WTC11 (cell line): Measurements from ENCODE around the gene HPSE2.

Source experiments
- CREB1 ChIP-seq: sonication (generic); formaldehyde crosslinking; IDR thresholded peaks from 2 replicates; pipeline ENCODE4 v1.8.0; 2023; ENCODE audit warnings: mild to moderate bottlenecking, missing genetic modification reagents
- FOXJ3 ChIP-seq: sonication (generic); formaldehyde crosslinking; IDR thresholded peaks from 2 replicates; pipeline ENCODE4 v1.9.0; 2021; ENCODE audit warnings: missing genetic modification reagents, mild to moderate bottlenecking, borderline replicate concordance
- FOXK1 ChIP-seq: sonication (generic); formaldehyde crosslinking; IDR thresholded peaks from 2 replicates; pipeline ENCODE4 v1.8.0; 2022; ENCODE audit warnings: mild to moderate bottlenecking, moderate library complexity, missing genetic modification reagents
- NFE2L1 ChIP-seq: sonication (generic); formaldehyde crosslinking; IDR thresholded peaks from 2 replicates; pipeline ENCODE4 v1.8.1; 2023; ENCODE audit warnings: missing genetic modification reagents
- NFYB ChIP-seq: sonication (generic); formaldehyde crosslinking; conservative IDR thresholded peaks from 2 replicates; pipeline ENCODE4 v1.8.0; 2022; ENCODE audit warnings: low read depth, missing genetic modification reagents
- NR1H2 ChIP-seq: sonication (generic); formaldehyde crosslinking; IDR thresholded peaks from 2 replicates; pipeline ENCODE4 v1.9.0; 2021; ENCODE audit warnings: mild to moderate bottlenecking, moderate library complexity, missing genetic modification reagents
- OVOL2 ChIP-seq: fragments of 250-450 bp; sonication (Bioruptor Pico); IDR thresholded peaks from 2 replicates; pipeline ENCODE4 v1.9.0; 2021; ENCODE audit warnings: mild to moderate bottlenecking, borderline replicate concordance
- SP1 ChIP-seq: sonication (generic); formaldehyde crosslinking; conservative IDR thresholded peaks from 2 replicates; pipeline ENCODE4 v1.8.1; 2022; ENCODE audit warnings: missing genetic modification reagents
- TCF7 ChIP-seq: sonication (generic); formaldehyde crosslinking; IDR thresholded peaks from 2 replicates; pipeline ENCODE4 v1.8.0; 2022; ENCODE audit warnings: mild to moderate bottlenecking, low read depth, missing genetic modification reagents, moderate library complexity
- TF ChIP-seq, protein P1 (sequence below): fragments of 200-600 bp; IDR thresholded peaks from 2 replicates; pipeline ENCODE4 v1.8.0; 2022; ENCODE audit warnings: antibody characterized with exemption
- TF ChIP-seq, protein P2 (sequence below): sonication (generic); formaldehyde crosslinking; IDR thresholded peaks from 2 replicates; pipeline ENCODE4 v1.8.1; 2022; ENCODE audit warnings: low read depth, missing genetic modification reagents, borderline replicate concordance
- TF ChIP-seq, protein P3 (sequence below): sonication (generic); formaldehyde crosslinking; IDR thresholded peaks from 2 replicates; pipeline ENCODE4 v1.8.1; 2023; ENCODE audit warnings: mild to moderate bottlenecking, missing genetic modification reagents, moderate library complexity
- TF ChIP-seq, protein P4 (sequence below): sonication (generic); formaldehyde crosslinking; IDR thresholded peaks from 2 replicates; pipeline ENCODE4 v1.8.0; 2022; ENCODE audit warnings: mild to moderate bottlenecking, missing genetic modification reagents

GRCh38 chr10:99233000-99233688 is 2.5 kb downstream of the HPSE2 start:
- TF ChIP-seq, protein P1, sequence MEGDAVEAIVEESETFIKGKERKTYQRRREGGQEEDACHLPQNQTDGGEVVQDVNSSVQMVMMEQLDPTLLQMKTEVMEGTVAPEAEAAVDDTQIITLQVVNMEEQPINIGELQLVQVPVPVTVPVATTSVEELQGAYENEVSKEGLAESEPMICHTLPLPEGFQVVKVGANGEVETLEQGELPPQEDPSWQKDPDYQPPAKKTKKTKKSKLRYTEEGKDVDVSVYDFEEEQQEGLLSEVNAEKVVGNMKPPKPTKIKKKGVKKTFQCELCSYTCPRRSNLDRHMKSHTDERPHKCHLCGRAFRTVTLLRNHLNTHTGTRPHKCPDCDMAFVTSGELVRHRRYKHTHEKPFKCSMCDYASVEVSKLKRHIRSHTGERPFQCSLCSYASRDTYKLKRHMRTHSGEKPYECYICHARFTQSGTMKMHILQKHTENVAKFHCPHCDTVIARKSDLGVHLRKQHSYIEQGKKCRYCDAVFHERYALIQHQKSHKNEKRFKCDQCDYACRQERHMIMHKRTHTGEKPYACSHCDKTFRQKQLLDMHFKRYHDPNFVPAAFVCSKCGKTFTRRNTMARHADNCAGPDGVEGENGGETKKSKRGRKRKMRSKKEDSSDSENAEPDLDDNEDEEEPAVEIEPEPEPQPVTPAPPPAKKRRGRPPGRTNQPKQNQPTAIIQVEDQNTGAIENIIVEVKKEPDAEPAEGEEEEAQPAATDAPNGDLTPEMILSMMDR: no peak
- TF ChIP-seq CREB1 (CRISPR knock-in tag) (no peak), FOXK1 (CRISPR knock-in tag) (no peak), SP1 (CRISPR knock-in tag) (no peak), NR1H2 (no peak), NFYB (CRISPR knock-in tag) (no peak), OVOL2 (no peak), FOXJ3 (CRISPR knock-in tag) (no peak), TCF7 (CRISPR knock-in tag) (no peak), NFE2L1 (CRISPR knock-in tag) (no peak)
- TF ChIP-seq, protein P2, sequence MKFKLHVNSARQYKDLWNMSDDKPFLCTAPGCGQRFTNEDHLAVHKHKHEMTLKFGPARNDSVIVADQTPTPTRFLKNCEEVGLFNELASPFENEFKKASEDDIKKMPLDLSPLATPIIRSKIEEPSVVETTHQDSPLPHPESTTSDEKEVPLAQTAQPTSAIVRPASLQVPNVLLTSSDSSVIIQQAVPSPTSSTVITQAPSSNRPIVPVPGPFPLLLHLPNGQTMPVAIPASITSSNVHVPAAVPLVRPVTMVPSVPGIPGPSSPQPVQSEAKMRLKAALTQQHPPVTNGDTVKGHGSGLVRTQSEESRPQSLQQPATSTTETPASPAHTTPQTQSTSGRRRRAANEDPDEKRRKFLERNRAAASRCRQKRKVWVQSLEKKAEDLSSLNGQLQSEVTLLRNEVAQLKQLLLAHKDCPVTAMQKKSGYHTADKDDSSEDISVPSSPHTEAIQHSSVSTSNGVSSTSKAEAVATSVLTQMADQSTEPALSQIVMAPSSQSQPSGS (CRISPR knock-in tag): no peak
- TF ChIP-seq, protein P3, sequence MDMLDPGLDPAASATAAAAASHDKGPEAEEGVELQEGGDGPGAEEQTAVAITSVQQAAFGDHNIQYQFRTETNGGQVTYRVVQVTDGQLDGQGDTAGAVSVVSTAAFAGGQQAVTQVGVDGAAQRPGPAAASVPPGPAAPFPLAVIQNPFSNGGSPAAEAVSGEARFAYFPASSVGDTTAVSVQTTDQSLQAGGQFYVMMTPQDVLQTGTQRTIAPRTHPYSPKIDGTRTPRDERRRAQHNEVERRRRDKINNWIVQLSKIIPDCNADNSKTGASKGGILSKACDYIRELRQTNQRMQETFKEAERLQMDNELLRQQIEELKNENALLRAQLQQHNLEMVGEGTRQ: no peak
- TF ChIP-seq, protein P4, sequence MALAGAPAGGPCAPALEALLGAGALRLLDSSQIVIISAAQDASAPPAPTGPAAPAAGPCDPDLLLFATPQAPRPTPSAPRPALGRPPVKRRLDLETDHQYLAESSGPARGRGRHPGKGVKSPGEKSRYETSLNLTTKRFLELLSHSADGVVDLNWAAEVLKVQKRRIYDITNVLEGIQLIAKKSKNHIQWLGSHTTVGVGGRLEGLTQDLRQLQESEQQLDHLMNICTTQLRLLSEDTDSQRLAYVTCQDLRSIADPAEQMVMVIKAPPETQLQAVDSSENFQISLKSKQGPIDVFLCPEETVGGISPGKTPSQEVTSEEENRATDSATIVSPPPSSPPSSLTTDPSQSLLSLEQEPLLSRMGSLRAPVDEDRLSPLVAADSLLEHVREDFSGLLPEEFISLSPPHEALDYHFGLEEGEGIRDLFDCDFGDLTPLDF: no peak
